Measurements from ENCODE around the gene NDUFAF8.

DNA sequence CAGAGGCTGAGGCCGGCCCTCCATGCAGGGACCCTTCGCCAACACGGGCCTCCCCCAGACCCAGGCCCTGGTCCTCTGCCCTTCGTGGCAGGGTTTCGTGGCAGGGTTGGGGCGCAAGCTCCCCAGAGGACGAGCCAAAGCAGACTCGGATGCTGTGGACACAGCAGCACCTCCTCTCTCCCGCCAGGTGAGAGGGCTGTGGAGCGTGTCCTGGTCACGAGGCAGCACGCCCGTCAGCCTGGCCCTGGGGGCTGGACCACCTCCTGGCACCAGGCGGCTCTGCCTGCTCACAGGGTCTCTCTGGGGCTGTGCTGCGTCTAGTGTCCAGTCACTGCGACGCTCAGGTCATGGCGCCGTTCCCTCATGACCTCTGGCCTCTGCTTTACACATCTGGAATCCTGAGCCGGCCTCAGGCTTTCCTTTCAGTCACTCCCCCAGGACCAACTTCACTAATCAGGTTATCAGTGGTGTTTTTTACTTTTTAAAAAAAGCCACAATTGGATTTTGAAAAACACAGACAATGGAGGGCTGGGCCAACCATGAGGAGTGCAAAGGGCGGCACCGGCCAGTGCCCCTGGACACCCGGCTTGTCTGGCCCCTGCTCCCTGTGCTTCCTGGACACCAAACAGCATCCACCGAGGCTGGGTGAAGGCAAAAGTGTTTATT lies 5.4 kb downstream of the NDUFAF8 start:
- TF ChIP-seq EP300 (IDR thresholded peaks at IDR 0.05), result no peak
- TF ChIP-seq, protein P1, sequence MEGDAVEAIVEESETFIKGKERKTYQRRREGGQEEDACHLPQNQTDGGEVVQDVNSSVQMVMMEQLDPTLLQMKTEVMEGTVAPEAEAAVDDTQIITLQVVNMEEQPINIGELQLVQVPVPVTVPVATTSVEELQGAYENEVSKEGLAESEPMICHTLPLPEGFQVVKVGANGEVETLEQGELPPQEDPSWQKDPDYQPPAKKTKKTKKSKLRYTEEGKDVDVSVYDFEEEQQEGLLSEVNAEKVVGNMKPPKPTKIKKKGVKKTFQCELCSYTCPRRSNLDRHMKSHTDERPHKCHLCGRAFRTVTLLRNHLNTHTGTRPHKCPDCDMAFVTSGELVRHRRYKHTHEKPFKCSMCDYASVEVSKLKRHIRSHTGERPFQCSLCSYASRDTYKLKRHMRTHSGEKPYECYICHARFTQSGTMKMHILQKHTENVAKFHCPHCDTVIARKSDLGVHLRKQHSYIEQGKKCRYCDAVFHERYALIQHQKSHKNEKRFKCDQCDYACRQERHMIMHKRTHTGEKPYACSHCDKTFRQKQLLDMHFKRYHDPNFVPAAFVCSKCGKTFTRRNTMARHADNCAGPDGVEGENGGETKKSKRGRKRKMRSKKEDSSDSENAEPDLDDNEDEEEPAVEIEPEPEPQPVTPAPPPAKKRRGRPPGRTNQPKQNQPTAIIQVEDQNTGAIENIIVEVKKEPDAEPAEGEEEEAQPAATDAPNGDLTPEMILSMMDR (IDR thresholded peaks at IDR 0.05), result no peak
- TF ChIP-seq JUN (IDR thresholded peaks at IDR 0.05), result no peak; a peak in 1 of 5 replicates
- TF ChIP-seq, protein P2, sequence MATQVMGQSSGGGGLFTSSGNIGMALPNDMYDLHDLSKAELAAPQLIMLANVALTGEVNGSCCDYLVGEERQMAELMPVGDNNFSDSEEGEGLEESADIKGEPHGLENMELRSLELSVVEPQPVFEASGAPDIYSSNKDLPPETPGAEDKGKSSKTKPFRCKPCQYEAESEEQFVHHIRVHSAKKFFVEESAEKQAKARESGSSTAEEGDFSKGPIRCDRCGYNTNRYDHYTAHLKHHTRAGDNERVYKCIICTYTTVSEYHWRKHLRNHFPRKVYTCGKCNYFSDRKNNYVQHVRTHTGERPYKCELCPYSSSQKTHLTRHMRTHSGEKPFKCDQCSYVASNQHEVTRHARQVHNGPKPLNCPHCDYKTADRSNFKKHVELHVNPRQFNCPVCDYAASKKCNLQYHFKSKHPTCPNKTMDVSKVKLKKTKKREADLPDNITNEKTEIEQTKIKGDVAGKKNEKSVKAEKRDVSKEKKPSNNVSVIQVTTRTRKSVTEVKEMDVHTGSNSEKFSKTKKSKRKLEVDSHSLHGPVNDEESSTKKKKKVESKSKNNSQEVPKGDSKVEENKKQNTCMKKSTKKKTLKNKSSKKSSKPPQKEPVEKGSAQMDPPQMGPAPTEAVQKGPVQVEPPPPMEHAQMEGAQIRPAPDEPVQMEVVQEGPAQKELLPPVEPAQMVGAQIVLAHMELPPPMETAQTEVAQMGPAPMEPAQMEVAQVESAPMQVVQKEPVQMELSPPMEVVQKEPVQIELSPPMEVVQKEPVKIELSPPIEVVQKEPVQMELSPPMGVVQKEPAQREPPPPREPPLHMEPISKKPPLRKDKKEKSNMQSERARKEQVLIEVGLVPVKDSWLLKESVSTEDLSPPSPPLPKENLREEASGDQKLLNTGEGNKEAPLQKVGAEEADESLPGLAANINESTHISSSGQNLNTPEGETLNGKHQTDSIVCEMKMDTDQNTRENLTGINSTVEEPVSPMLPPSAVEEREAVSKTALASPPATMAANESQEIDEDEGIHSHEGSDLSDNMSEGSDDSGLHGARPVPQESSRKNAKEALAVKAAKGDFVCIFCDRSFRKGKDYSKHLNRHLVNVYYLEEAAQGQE (IDR thresholded peaks at IDR 0.05), result no peak
- TF ChIP-seq RNF2 (IDR thresholded peaks at IDR 0.05; ENCODE audit: borderline replicate concordance, low read depth), result no peak
- TF ChIP-seq, protein P3, sequence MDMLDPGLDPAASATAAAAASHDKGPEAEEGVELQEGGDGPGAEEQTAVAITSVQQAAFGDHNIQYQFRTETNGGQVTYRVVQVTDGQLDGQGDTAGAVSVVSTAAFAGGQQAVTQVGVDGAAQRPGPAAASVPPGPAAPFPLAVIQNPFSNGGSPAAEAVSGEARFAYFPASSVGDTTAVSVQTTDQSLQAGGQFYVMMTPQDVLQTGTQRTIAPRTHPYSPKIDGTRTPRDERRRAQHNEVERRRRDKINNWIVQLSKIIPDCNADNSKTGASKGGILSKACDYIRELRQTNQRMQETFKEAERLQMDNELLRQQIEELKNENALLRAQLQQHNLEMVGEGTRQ (IDR thresholded peaks at IDR 0.05), result no peak
- TF ChIP-seq POLR2A (IDR thresholded peaks at IDR 0.05; ENCODE audit: low read length), result no peak
- TF ChIP-seq CBX2 (IDR thresholded peaks at IDR 0.05; ENCODE audit: borderline replicate concordance, low read depth), result no peak
- TF ChIP-seq FOSL2 (IDR thresholded peaks at IDR 0.05), result no peak
- no peak for TF ChIP-seq FOSL2 (CRISPR knock-in tag; IDR thresholded peaks at IDR 0.05)
- TF ChIP-seq, protein P4, sequence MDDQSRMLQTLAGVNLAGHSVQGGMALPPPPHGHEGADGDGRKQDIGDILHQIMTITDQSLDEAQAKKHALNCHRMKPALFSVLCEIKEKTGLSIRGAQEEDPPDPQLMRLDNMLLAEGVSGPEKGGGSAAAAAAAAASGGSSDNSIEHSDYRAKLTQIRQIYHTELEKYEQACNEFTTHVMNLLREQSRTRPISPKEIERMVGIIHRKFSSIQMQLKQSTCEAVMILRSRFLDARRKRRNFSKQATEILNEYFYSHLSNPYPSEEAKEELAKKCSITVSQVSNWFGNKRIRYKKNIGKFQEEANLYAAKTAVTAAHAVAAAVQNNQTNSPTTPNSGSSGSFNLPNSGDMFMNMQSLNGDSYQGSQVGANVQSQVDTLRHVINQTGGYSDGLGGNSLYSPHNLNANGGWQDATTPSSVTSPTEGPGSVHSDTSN (IDR thresholded peaks at IDR 0.05), result no peak; the same call in 1 of the 2 replicates
